Measurements from ENCODE around the gene NEU4.

Gene NEU4

DNA sequence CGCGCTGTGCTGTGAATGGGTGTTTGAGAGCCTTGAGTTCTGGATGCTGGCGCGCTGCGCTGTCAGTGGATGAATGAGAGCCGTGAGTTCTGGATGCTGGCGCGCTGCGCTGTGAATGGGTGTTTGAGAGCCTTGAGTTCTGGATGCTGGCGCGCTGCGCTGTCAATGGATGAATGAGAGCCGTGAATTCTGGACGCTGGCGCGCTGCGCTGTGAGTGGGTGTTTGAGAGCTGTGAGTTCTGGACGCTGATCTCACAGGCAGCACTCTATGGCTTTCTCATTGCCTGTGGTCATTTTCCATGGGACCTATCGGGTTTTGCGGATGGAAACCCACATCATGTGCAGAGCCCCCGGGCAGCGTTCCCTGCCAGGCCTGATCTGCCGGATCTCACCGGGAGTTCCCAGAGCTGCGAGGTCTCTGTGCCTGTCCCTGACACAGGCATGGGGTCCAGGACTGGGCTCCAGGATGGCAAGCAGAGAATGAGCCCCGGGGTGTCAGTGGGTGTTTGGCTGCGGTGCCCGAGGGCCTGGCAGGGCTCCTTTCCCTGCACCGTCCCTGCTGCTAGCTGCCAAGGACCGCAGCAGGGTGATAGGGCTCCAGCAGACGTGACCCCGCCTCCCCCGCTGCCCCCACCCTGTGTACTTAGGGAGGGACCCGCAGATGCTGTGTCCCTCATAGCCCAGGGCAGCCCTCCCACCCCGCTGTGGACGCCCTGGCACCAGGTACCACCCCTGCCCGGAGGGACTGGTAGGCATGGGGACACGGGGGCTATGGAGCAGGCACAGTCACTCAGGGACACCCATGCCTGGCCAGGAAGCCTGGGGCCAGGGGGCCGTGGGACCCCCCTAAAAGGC lies 40.0 kb downstream of the NEU4 start:
- H3K4me1 ChIP-seq (ENCODE audit: control insufficient read depth, insufficient read depth, low read length), result peaks cover 15% of the 10 kb centered on the region
- H3K4me3 ChIP-seq (ENCODE audit: low read length), result no peak overlapping the region
- H3K36me3 ChIP-seq (ENCODE audit: insufficient read depth, low read length), result no peaks in the 10 kb centered on the region
- H3K9ac ChIP-seq (ENCODE audit: low read depth, low read length), result no peak overlapping the region
- peaks cover 4% of the 10 kb centered on the region for H3K27me3 ChIP-seq (ENCODE audit: control insufficient read depth, insufficient read depth, low read length)
- no peak overlapping the region for H3K4me2 ChIP-seq (ENCODE audit: low read length)
- no peaks in the 10 kb centered on the region for H3K9me3 ChIP-seq (replicated peaks; ENCODE audit: low read length)

DNA sequence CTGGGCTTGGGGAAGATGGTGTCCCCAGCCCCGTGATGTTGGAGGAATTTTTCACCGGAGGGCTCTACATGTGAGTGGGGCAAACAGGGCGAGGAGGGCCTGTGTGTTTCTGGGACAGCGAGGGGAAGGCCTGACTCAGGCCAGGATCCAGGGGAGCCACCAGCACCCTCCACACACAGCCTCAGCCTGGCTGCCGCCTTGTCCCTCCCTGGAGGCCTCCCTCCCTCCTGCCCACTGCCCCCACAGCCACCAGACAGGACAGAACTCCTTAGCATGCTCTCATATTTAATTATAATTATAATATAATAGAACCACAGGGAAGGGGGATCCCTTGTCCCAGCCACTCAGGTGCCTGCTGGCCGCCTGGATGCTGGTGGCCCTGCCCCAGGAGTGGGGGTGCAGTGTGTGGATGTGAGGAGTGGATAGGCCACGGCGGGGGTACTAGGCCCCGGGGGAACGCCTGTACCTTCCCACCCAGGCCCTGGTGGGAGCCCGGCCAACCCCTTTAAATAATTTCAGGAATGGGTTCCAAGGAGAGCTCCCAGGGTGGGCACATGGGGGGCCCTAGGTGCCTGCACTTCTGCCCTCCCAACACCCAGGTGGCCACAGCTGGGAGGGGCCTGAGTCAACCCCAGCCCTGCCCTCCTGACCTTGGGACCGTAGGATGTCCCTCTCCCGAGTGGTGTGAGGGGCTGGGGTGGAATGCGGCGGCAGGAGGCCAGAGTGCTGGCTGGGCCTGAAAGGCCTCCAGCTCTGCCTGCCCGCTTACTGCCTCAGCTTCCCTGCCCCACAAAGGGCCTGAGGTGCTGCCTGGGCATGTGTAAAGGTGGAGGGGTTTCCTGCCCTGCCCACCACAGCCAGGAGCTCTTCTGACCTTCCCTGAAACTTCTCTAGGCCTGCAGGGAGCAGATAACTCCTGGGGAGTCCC lies 40.9 kb downstream of the NEU4 start:
- Histone ChIP-seq H3K36me3 (ENCODE audit: insufficient read depth, low read length) (no peaks in the 10 kb centered on the region), H3K4me3 (ENCODE audit: low read length) (no peak overlapping the region), H3K9me3 (replicated peaks; ENCODE audit: low read length) (no peaks in the 10 kb centered on the region), H3K9ac (ENCODE audit: low read depth, low read length) (no peak overlapping the region), H3K4me2 (ENCODE audit: low read length) (no peak overlapping the region), H3K27me3 (ENCODE audit: control insufficient read depth, insufficient read depth, low read length) (peaks cover 4% of the 10 kb centered on the region), H3K4me1 (ENCODE audit: control insufficient read depth, insufficient read depth, low read length) (peaks cover 9% of the 10 kb centered on the region)

DNA sequence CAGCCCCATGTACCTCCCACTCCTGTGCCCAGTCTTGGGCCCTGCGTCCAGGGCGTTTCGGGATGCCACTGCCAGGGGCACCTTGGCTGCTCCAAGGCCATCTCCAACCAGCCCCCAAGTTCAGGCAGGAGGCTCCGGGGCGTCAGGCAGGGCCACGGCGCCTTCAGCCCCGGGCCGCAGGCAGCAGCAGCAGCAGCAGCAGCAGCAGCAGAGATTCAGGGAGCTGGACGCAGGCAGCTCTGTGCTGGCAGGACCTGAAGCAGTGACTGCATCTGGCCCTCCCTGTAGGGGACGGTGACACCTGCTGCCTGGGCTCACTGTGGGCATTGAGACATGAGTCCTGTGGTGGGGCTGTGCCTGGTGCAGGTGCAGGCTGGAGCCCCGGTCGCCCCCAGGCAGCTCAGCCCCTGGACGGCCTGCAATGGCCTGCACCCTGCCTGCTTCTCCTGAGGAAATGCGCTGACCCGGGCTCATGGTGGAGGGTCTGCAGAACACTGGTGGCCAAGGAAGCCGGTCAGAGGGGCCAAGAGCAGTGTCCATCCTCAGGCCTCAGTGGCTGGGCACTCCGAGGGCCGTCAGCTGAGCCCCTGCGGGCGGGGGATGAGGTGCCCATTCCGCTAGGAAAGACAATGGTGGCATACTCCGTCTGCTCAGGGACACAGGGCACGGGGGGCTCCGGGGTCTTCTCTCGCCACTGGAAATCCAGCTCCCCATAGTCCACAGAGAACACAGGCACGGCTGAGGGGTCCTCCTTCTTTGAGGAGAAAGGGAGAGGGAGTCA lies 41.7 kb downstream of the NEU4 start:
- no peaks in the 10 kb centered on the region for H3K36me3 ChIP-seq (ENCODE audit: insufficient read depth, low read length)
- H3K9me3 ChIP-seq (replicated peaks; ENCODE audit: low read length), result no peaks in the 10 kb centered on the region
- peaks cover 3% of the 10 kb centered on the region for H3K27me3 ChIP-seq (ENCODE audit: control insufficient read depth, insufficient read depth, low read length)
- H3K9ac ChIP-seq (ENCODE audit: low read depth, low read length), result no peak overlapping the region
- H3K4me2 ChIP-seq (ENCODE audit: low read length), result no peak overlapping the region
- no peak overlapping the region for H3K4me3 ChIP-seq (ENCODE audit: low read length)
- peaks cover 8% of the 10 kb centered on the region for H3K4me1 ChIP-seq (ENCODE audit: control insufficient read depth, insufficient read depth, low read length)

DNA sequence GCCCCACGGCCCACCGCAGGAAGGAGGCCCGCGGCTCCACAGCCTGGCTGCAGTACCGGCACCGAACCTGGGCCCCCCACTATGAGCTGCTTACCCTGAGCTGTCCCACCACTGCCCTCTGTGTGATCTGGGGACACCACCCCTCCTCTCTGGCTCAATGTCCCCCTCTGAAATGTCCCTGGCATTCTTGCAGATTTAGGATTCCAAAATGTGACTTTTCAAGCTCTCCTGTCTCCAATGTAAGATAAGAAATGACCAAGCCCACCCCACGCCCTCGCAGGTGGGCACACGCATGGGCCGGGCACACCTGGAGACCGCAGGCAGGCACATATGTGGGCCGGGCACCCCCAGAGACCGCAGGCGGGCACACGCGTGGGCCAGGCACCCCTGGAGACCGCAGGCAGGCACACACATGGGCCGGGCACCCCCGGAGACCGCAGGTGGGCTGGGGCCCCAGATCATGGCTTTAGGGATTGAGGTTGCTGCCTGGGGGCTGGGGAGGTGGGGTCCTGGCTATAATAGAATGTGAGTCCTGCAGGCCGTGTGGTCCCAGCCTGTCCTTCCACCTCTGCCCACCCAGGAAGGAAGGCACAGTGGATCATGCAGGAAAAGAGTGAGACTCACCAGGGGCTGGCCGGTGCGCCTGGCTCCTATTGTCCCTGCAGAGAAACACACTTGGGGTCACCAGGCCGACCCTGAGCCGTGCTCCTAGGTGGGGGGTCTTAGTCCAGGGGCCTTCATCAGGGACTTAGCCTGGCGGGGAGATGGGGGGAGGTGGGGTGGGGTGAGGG lies 42.5 kb downstream of the NEU4 start:
- Histone ChIP-seq H3K4me3 (ENCODE audit: low read length) (no peak overlapping the region), H3K27me3 (ENCODE audit: control insufficient read depth, insufficient read depth, low read length) (peaks cover 6% of the 10 kb centered on the region), H3K4me1 (ENCODE audit: control insufficient read depth, insufficient read depth, low read length) (peaks cover 8% of the 10 kb centered on the region), H3K4me2 (ENCODE audit: low read length) (no peak overlapping the region), H3K9ac (ENCODE audit: low read depth, low read length) (no peak overlapping the region), H3K9me3 (replicated peaks; ENCODE audit: low read length) (no peaks in the 10 kb centered on the region), H3K36me3 (ENCODE audit: insufficient read depth, low read length) (no peaks in the 10 kb centered on the region)

DNA sequence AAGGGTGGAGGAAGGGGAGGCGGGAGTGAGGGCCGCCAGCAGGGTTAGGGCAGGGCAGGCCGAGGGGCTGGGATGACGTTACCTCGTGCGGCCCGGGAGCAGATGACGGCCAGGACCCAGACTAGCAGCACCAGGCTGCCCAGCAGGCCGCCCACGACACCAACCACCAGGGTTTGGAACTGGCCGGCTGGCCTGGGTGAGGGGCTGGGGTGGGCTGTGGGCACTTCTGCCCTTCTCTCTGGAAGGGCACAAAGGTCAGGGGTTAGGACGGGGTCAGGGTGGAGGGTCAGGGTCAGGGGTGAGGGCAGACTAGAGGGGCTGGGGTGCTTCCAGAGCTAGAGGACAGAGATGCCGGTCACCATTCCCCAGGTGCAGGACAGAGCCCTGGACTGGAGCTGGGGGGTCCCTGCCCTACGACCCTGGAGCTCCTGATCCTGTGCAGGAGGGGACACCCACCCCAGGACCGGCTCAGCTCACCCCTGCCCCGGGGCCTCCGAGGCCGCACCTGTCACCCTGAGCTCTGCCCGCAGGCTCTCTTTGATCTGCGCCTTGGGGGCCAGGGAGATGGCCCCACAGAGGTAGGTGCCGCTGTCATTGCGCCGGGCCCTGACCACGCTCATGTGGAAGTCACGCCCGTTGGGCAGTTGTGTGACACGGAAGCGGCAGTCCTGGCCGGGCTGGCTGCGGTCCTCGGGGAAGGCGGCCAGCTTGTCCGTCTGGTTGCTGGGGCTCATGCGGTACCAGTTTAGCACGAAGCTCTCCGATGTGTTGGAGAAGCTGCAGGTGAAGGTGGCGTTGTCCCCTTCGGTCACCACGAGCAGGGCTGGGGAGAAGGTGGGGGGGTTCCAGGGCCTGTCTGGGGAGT lies 43.4 kb downstream of the NEU4 start:
- Histone ChIP-seq H3K36me3 (ENCODE audit: insufficient read depth, low read length) (no peaks in the 10 kb centered on the region), H3K4me2 (ENCODE audit: low read length) (no peak overlapping the region), H3K4me1 (ENCODE audit: control insufficient read depth, insufficient read depth, low read length) (peaks cover 8% of the 10 kb centered on the region), H3K9ac (ENCODE audit: low read depth, low read length) (no peak overlapping the region), H3K9me3 (replicated peaks; ENCODE audit: low read length) (no peaks in the 10 kb centered on the region), H3K4me3 (ENCODE audit: low read length) (no peak overlapping the region), H3K27me3 (ENCODE audit: control insufficient read depth, insufficient read depth, low read length) (peaks cover 9% of the 10 kb centered on the region)

DNA sequence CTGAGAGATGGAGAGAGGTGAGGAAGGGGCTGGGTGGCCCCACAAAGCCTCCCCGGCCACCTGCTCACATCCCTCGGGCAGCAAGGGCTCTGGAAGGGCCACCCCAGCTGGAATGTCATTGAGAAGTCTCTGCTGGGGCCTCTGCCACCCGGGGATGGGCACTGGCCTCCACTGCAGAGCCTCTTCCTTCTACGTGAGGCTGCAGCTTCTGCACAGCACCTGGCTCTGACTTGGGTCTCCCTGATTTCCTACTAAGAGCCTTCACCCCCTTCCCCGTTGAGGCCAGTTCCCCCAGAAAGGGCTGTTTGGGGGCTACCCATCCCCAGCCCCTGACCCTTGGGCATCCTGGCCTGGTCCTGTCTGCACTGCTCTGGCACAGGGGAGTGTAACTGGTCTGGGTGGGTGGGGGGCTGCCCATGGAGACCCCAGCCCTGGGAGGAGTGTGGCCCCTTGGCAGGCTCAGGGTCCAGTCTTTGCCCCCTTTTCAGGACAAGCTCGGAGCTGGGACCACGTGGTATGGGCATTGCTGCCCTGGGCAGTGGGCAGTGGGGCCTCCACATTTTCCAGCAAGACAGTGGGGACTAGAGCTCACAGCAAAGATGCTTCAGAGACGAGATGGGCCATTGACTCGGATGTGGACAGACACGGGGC lies 44.1 kb downstream of the NEU4 start:
- no peak overlapping the region for H3K9ac ChIP-seq (ENCODE audit: low read depth, low read length)
- no peak overlapping the region for H3K4me3 ChIP-seq (ENCODE audit: low read length)
- no peak overlapping the region for H3K4me2 ChIP-seq (ENCODE audit: low read length)
- no peaks in the 10 kb centered on the region for H3K9me3 ChIP-seq (replicated peaks; ENCODE audit: low read length)
- H3K27me3 ChIP-seq (ENCODE audit: control insufficient read depth, insufficient read depth, low read length), result peaks cover 9% of the 10 kb centered on the region
- H3K4me1 ChIP-seq (ENCODE audit: control insufficient read depth, insufficient read depth, low read length), result peaks cover 8% of the 10 kb centered on the region
- H3K36me3 ChIP-seq (ENCODE audit: insufficient read depth, low read length), result no peaks in the 10 kb centered on the region

DNA sequence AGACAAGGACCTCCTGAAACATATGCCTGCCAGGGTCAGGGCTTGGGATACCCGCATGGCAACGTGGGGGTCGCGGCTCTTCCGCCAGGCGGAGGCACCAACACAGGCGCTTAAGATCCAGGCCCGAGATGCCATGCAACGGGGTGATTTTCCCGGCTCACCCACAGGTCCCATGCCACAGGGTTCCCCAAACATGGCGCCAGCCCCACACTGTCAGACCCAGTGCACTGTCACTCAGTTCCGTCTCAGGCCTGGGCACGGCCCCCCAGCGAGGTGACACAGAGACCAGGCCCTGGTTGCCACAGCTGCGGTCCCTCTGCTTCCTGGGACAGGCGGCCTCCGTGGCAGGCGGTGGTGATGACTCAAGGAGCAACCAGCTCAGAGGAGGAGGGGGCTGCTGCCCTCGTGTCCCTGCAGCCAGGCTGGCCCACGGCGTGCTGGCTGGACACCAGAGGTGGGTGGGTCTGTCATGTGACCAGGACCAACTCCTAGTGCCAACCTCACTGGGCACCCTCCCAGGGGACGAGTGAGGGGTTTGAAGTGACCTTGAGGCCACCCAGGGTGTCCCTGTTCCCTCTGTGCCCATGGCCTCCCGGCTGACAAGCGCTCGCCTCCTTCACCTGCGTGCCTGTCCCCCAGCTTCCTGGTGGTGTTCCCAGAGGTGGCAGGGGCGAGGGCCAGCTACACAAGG lies 44.8 kb downstream of the NEU4 start:
- no peaks in the 10 kb centered on the region for H3K36me3 ChIP-seq (ENCODE audit: insufficient read depth, low read length)
- H3K4me2 ChIP-seq (ENCODE audit: low read length), result no peak overlapping the region
- H3K4me1 ChIP-seq (ENCODE audit: control insufficient read depth, insufficient read depth, low read length), result peaks cover 8% of the 10 kb centered on the region
- H3K9me3 ChIP-seq (replicated peaks; ENCODE audit: low read length), result no peaks in the 10 kb centered on the region
- no peak overlapping the region for H3K9ac ChIP-seq (ENCODE audit: low read depth, low read length)
- H3K4me3 ChIP-seq (ENCODE audit: low read length), result no peak overlapping the region
- H3K27me3 ChIP-seq (ENCODE audit: control insufficient read depth, insufficient read depth, low read length), result peaks cover 9% of the 10 kb centered on the region

DNA sequence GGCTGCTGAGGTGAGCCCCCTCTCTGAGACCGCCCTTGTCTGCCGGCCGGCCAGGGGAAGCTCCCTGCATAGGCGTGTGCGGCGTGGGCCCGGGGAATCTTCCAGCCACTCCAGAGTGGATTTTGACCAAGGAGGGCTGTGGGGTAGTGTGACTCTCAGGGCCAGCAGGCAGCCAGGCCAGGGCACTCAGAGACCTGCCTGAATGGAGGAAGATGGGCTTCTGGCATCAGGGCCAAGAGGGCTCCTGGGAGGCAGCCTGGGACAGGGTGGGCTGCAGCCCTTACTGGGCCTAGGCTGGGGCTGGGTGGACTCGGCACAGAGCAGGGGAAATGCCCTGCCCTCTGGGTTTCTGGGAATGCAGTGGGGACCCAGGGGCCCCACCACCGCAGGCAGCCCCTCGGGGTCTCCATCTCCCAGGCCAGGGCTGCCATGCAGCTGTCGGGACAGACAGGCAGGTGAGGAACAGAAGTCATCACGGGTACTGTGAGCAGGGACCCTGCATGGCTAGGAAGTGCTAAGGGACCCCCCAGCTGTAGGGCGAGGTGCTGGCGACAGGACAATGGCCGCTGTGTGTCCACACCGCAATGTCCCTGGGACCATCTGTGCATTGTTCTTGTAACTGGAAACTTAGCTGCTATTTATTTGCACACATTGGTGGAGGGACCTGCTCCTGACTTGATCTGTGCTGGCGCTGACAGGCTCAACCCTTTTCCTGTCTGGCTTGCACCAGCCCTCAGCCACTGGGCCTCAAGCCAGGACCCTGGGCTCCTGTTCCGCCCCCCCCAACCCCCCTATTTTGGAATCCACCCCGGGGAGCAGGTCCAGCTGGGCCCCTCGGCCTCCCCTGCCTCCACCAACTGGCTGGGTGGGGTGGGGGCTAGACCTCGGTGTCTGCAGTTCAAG lies 45.6 kb downstream of the NEU4 start:
- no peaks in the 10 kb centered on the region for H3K9me3 ChIP-seq (replicated peaks; ENCODE audit: low read length)
- no peak overlapping the region for H3K9ac ChIP-seq (ENCODE audit: low read depth, low read length)
- peaks cover 14% of the 10 kb centered on the region for H3K4me1 ChIP-seq (ENCODE audit: control insufficient read depth, insufficient read depth, low read length)
- H3K4me3 ChIP-seq (ENCODE audit: low read length), result no peak overlapping the region
- H3K27me3 ChIP-seq (ENCODE audit: control insufficient read depth, insufficient read depth, low read length), result peaks cover 9% of the 10 kb centered on the region
- no peak overlapping the region for H3K4me2 ChIP-seq (ENCODE audit: low read length)
- H3K36me3 ChIP-seq (ENCODE audit: insufficient read depth, low read length), result no peaks in the 10 kb centered on the region
